Stimulated activated CD4-positive, alpha-beta T cell treated with anti-CD3 and anti-CD28 coated beads, Interleukin-4, amount 100 ng/mL, for 1 hour (primary cell): ENCODE results near the gene CSNK2B.

Experiments used
- DNase-seq: peaks from one replicate; pipeline ENCODE4 v3.0.0-alpha.2; 2020

CSNK2B gene

DNA sequence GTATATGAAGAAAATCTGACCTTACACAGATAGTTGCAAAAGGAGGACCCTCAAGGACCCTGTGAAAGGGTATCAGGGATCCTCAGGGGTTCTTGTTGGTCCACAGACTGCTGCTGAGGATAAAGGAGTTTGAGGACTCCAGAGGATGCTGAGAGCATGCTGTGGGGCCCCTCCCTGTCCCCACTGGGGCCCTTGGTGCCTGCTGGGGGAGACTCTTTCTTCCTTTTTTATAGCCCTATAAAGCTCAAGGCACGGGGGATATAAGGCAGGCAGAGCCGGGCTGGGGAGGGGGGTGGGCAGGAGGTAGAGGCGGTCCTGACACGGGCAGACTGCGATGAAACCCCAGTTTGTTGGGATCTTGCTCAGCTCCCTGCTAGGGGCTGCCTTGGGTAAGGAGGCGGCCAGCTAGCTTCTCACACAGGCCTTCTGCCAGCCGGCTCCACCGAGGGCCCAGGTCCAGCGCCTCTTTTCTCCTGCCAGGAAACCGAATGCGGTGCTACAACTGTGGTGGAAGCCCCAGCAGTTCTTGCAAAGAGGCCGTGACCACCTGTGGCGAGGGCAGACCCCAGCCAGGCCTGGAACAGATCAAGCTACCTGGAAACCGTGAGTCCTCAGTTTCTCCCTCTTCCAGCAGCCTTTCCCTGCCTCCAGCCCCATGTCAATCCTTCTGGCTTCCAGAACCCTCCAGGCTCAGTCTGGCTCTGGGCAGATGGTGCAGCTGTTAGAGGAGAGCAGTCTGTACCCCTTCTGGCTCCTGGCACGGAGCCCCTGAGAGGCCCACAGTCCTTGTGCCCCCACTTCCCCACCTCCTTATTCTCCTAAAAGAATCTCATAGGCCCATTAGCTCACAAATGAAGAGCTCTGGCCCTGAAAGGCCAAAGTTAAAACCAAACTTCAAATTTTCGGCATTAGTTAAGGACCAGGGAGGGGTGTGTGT, 49.4 kb downstream of the CSNK2B start, which contains the start of gene LY6G6D:
Gene LY6G6D, plus strand, starts transcription at position 327 of the 937 bp plus-strand sequence. Its CDS starts 8 bp downstream, at position 335.
- DNase-seq, result no peak

DNA sequence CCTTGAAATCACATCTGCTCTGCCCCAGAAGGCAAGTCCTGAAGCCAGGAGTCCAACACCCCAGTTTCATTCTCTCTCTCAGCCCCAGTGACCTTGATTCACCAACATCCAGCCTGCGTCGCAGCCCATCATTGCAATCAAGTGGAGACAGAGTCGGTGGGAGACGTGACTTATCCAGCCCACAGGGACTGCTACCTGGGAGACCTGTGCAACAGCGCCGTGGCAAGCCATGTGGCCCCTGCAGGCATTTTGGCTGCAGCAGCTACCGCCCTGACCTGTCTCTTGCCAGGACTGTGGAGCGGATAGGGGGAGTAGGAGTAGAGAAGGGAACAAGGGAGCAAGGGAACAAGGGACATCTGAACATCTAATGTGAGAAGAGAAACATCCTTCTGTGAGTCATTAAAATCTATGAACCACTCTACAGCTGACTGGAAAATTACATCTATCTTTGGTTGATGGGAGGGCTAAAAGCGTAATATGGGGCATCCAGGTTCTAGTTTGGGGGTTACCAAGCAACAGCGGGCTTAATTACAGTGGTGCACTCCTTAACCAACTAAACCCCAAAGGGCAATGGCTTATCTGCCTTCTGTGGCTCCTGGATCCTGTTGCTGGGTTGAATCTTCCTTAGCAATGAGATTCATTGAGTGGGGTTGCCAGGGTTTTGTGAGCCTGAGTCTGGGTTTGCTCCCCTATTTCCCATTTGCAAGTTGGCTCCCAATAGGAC, 51.8 kb downstream of the CSNK2B start:
- no peak for DNase-seq

DNA sequence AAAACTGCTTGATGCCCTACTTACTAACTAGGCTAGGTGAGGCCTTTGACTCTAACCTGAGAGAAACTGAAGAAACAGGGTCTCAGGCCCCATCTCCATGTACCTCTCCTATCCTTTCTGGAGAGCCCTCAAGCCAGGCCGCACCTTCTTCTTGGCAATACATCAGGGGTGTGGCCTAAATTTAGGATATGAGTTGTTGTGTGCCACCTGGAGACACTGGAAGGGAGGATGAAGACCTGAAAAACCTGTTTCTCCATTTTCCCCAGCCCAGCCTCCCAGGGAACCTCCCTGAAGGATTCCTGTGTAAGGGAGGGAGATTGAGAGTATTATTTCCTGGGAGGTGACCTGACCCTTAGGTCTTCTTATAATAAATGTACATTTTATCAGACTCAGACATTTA, 52.4 kb downstream of the CSNK2B start:
- DNase-seq, result no peak

DNA sequence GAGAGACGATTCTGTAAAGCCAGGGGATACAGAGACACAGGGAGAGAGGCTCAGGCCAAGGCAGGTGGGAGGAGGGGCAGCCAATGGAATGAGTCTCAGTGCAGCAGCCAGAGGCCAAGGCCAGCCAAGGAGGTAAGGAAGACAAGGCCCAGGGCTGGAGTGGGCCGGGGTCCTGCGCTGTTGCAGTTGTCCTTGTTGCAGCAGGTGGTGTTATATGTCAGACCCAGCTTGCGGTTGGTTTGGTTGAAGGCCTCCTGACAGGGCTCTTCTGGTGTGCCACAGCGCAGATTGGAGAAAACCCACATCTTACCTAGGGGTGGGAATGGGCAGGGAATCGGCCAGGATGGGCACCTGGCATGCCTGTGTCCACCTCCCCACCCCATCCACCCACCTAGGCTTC, 53.1 kb downstream of the CSNK2B start:
- DNase-seq, result no peak
